DND-41 (cell line): Measurements from ENCODE around the gene CNNM3.

Experiments
- ATAC-seq: fragments of 200-7000 bp; cut with Tn5 transposase; 3 replicates; pipeline ENCODE4 v1.9.1; 2021; ENCODE audit warnings: low read depth; ENCODE audit not compliant: insufficient read depth
- DNase-seq: peaks from one replicate; pipeline ENCODE4 v3.0.0-alpha.2; 2020
- H2AFZ ChIP-seq: 2 replicates; pipeline ENCODE4 v1.6.0; 2012; ENCODE audit warnings: low read depth, low read length
- H3K27ac ChIP-seq: 2 replicates; pipeline ENCODE4 v1.5.1; 2012; ENCODE audit warnings: low read length, inconsistent platforms
- H3K27me3 ChIP-seq: fragments of 200-600 bp; sonication (generic); 2 replicates; pipeline ENCODE4 v1.6.0; 2012; ENCODE audit warnings: low read length, mild to moderate bottlenecking, inconsistent platforms; ENCODE audit not compliant: insufficient read depth, poor library complexity
- H3K36me3 ChIP-seq: 2 replicates; pipeline ENCODE4 v1.5.1; 2012; ENCODE audit warnings: low read length, inconsistent platforms; ENCODE audit not compliant: insufficient read depth
- H3K4me1 ChIP-seq: 2 replicates; pipeline ENCODE4 v1.5.1; 2012; ENCODE audit warnings: mild to moderate bottlenecking, low read length; ENCODE audit not compliant: insufficient read depth
- H3K4me2 ChIP-seq: 2 replicates; pipeline ENCODE4 v1.6.0; 2012; ENCODE audit warnings: mild to moderate bottlenecking, moderate library complexity, low read length, inconsistent platforms; ENCODE audit not compliant: insufficient read depth
- H3K4me3 ChIP-seq, 2 experiments: fragments of 200-600 bp in 1 of 2; shearing (Covaris generic) in 1 of 2; 2 replicates each; pipeline ENCODE4 v1.5.1; 2012 to 2016; ENCODE audit warnings: inconsistent platforms in 2 of 2, low read length in 2 of 2, mild to moderate bottlenecking in 2 of 2, low read depth in 1 of 2, moderate library complexity in 1 of 2
- H3K79me2 ChIP-seq: 2 replicates; pipeline ENCODE4 v1.6.0; 2012; ENCODE audit warnings: low read length, inconsistent platforms; ENCODE audit not compliant: insufficient read depth
- H3K9ac ChIP-seq: 2 replicates; pipeline ENCODE4 v1.6.0; 2012; ENCODE audit warnings: low read depth, mild to moderate bottlenecking, inconsistent platforms, low read length, moderate library complexity
- H3K9me3 ChIP-seq: 2 replicates; pipeline ENCODE4 v1.5.1; 2012; ENCODE audit warnings: low read length, moderate library complexity, mild to moderate bottlenecking, inconsistent platforms; ENCODE audit not compliant: insufficient read depth, severe bottlenecking
- H4K20me1 ChIP-seq: 2 replicates; pipeline ENCODE4 v1.6.0; 2012; ENCODE audit warnings: low read length; ENCODE audit not compliant: insufficient read depth
- CTCF ChIP-seq: IDR thresholded peaks from 2 replicates; pipeline ENCODE4 v1.5.1; 2012; ENCODE audit warnings: borderline replicate concordance, low read length, moderate library complexity, mild to moderate bottlenecking; ENCODE audit not compliant: poor library complexity, severe bottlenecking; ENCODE audit errors: extremely low read depth
- EZH2 ChIP-seq: IDR thresholded peaks from 3 replicates; pipeline ENCODE4 v1.6.1; 2012; ENCODE audit warnings: borderline replicate concordance, low read depth, mild to moderate bottlenecking, moderate library complexity, low read length, inconsistent platforms; ENCODE audit not compliant: severe bottlenecking

CNNM3 gene

GRCh38 chr2:96883306-96883705 lies 67.2 kb downstream of the CNNM3 start:
- no peaks in the 10 kb centered on the region for H3K4me1 ChIP-seq
- H3K27me3 ChIP-seq, result peaks cover 22% of the 10 kb centered on the region
- no peak overlapping the region for H3K4me2 ChIP-seq
- H3K9me3 ChIP-seq, result no peaks in the 10 kb centered on the region
- TF ChIP-seq CTCF, result no peak
- no peak for TF ChIP-seq EZH2
- no peak overlapping the region for H3K9ac ChIP-seq
- H2AFZ ChIP-seq, result no peak overlapping the region
- no peak overlapping the region for H3K4me3 ChIP-seq
- H3K27ac ChIP-seq, result no peak overlapping the region
- no peaks in the 10 kb centered on the region for H4K20me1 ChIP-seq
- ATAC-seq (no peak), DNase-seq (no peak)
- H3K36me3 ChIP-seq, result no peaks in the 10 kb centered on the region
- H3K79me2 ChIP-seq, result no peaks in the 10 kb centered on the region
